Measurements from ENCODE around the gene PPT2. TPM values are rescaled to one million over a fixed set of nuclear protein-coding genes. Genes with fewer than 3 reads are reported as not detected.

The PPT2 gene
- total RNA-seq, 4 donors from 2014 or later: 14.9 to 31.4 (median 20.8) TPM

- intact Hi-C loops (cut with DNase I): no loop called here
- H3K9me3 ChIP-seq: no peaks in the 10 kb centered on the region
- H3K4me3 ChIP-seq: no peak overlapping the region
- no peaks in the 10 kb centered on the region for H3K27me3 ChIP-seq
- 77% methylated on average over 7 of the region's 7 CpGs for WGBS
- no peak for DNase-seq (ENCODE audit: extremely low spot score)
- TF ChIP-seq CTCF (IDR thresholded peaks at IDR 0.05): peak in 1 of 3 experiments; percentile 34
- TF ChIP-seq EP300 (IDR thresholded peaks at IDR 0.05): no peak
- peaks cover 40 to 69% (median 68%) of the 10 kb centered on the region in 4 donors for H3K36me3 ChIP-seq
- H3K27ac ChIP-seq (replicated peaks in 1 of 4): peak overlapping the region in 2 of 4 donors; percentile 2 to 7
- H3K4me1 ChIP-seq: peaks cover 45 to 58% (median 51%) of the 10 kb centered on the region in 4 donors
These were observed 37.3 kb upstream of the PPT2 start for GRCh38 chr6:32116674-32117073.

GRCh38 chr6:32117461-32117860, 36.5 kb upstream of the PPT2 start:
- 87% methylated on average over 9 of the region's 9 CpGs for WGBS
- H3K27me3 ChIP-seq: no peaks in the 10 kb centered on the region
- peaks cover 37 to 50% (median 43%) of the 10 kb centered on the region in 4 donors for H3K4me1 ChIP-seq
- H3K36me3 ChIP-seq: peaks cover 44 to 77% (median 75%) of the 10 kb centered on the region in 4 donors
- DNase-seq (ENCODE audit: extremely low spot score): no peak
- no peak overlapping the region for H3K4me3 ChIP-seq
- peak overlapping the region in 2 of 4 donors; percentile 2 for H3K27ac ChIP-seq (replicated peaks in 1 of 4)
- TF ChIP-seq EP300 (IDR thresholded peaks at IDR 0.05) (no peak), CTCF (IDR thresholded peaks at IDR 0.05) (no peak), POLR2A (IDR thresholded peaks at IDR 0.05; ENCODE audit: low read depth) (no peak), POLR2AphosphoS5 (IDR thresholded peaks at IDR 0.05) (no peak)
- intact Hi-C loops (cut with DNase I): no loop called here
- H3K9me3 ChIP-seq: no peaks in the 10 kb centered on the region

- TF ChIP-seq POLR2A (IDR thresholded peaks at IDR 0.05; ENCODE audit: low read depth): no peak
- no peak for TF ChIP-seq EP300 (IDR thresholded peaks at IDR 0.05)
- TF ChIP-seq POLR2AphosphoS5 (IDR thresholded peaks at IDR 0.05): peak; percentile 62 to 78
- peak; percentile 96 to 97 (median 96) for TF ChIP-seq CTCF (IDR thresholded peaks at IDR 0.05)
- WGBS: 15% methylated on average over 17 of the region's 17 CpGs
- intact Hi-C loops (cut with DNase I): loop anchor here (2.0 kb wide), 1 partner anchor 36 kb away; the partner anchor contains the start of gene PPT2
- peaks cover 50 to 92% (median 89%) of the 10 kb centered on the region in 4 donors for H3K36me3 ChIP-seq
- H3K27me3 ChIP-seq: no peaks in the 10 kb centered on the region
- peaks cover 21 to 35% (median 28%) of the 10 kb centered on the region in 4 donors for H3K4me1 ChIP-seq
- no peak overlapping the region for H3K4me3 ChIP-seq
- no peak for DNase-seq (ENCODE audit: extremely low spot score)
- peak overlapping the region; percentile 52 to 68 (median 64) for H3K27ac ChIP-seq (replicated peaks in 1 of 4)
- no peaks in the 10 kb centered on the region for H3K9me3 ChIP-seq
These were observed 34.9 kb upstream of the PPT2 start for GRCh38 chr6:32118782-32119628.

GRCh38 chr6:32120573-32121059, 33.3 kb upstream of the PPT2 start:
- DNase-seq (ENCODE audit: extremely low spot score): no peak
- TF ChIP-seq POLR2AphosphoS5 (IDR thresholded peaks at IDR 0.05) (no peak), EP300 (IDR thresholded peaks at IDR 0.05) (no peak), CTCF (IDR thresholded peaks at IDR 0.05) (no peak), POLR2A (IDR thresholded peaks at IDR 0.05; ENCODE audit: low read depth) (no peak)
- Histone ChIP-seq H3K4me1 (peaks cover 11 to 24% (median 16%) of the 10 kb centered on the region in 4 donors), H3K4me3 (no peak overlapping the region), H3K27ac (replicated peaks in 1 of 4) (no peak overlapping the region), H3K9me3 (no peaks in the 10 kb centered on the region), H3K27me3 (no peaks in the 10 kb centered on the region), H3K36me3 (peaks cover 63 to 99% (median 95%) of the 10 kb centered on the region in 4 donors)
- WGBS: 94% methylated on average over 12 of the region's 12 CpGs
- intact Hi-C loops (cut with DNase I): no loop called here
